Natural killer cell (primary cell): ENCODE data around the gene SULT4A1. TPM values are rescaled to one million over a fixed set of nuclear protein-coding genes. Genes with fewer than 3 reads are reported as not detected.

Experiments used
- ATAC-seq, 3 donors: fragments of 150-1000 bp in 2 of 3; fragments of 200-7000 bp in 1 of 3; cut with Tn5 transposase; 1 replicate in 1 of 3; 2 replicates in 2 of 3; pipeline ENCODE4 v1.10.0; 2021; ENCODE audit warnings: mild to moderate bottlenecking in 2 of 3, moderate library complexity in 2 of 3
- DNase-seq, 2 donors: peaks; one replicate each; pipeline versions ENCODE4 v3.0.0 to v3.0.0-alpha.2; 2013 to 2021; ENCODE audit warnings: mixed read lengths in 1 of 2
- H3K27ac ChIP-seq: one replicate; pipeline ENCODE4 v1.5.1; 2013; ENCODE audit warnings: mild to moderate bottlenecking, low read length
- H3K27me3 ChIP-seq: one replicate; pipeline ENCODE4 v1.6.1; 2013; ENCODE audit warnings: low read length; ENCODE audit not compliant: control insufficient read depth, insufficient read depth
- H3K36me3 ChIP-seq: one replicate; pipeline ENCODE4 v1.6.1; 2013; ENCODE audit warnings: low read length; ENCODE audit not compliant: control insufficient read depth, insufficient read depth
- H3K4me1 ChIP-seq: one replicate; pipeline ENCODE4 v1.6.1; 2013; ENCODE audit warnings: low read length; ENCODE audit not compliant: control insufficient read depth, insufficient read depth
- H3K4me3 ChIP-seq: one replicate; pipeline ENCODE4 v1.5.1; 2013; ENCODE audit warnings: low read length
- H3K9me3 ChIP-seq: one replicate; pipeline ENCODE4 v1.6.1; 2013; ENCODE audit warnings: low read length; ENCODE audit not compliant: control insufficient read depth, insufficient read depth
- H3K27ac Mint-ChIP-seq, 2 donors: one replicate each; pipeline ENCODE4 v1.8.0; 2022; ENCODE audit warnings: mild to moderate bottlenecking in 2 of 2, mixed read lengths in 2 of 2, moderate library complexity in 1 of 2
- H3K27me3 Mint-ChIP-seq, 2 donors: one replicate each; pipeline ENCODE4 v1.8.0; 2022; ENCODE audit warnings: low read depth in 2 of 2, mixed read lengths in 2 of 2
- H3K36me3 Mint-ChIP-seq: one replicate; pipeline ENCODE4 v1.8.0; 2022; ENCODE audit warnings: mixed read lengths
- H3K4me1 Mint-ChIP-seq, 2 donors: one replicate each; pipeline ENCODE4 v1.8.0; 2022; ENCODE audit warnings: mixed read lengths in 2 of 2
- H3K4me3 Mint-ChIP-seq: one replicate; pipeline ENCODE4 v1.8.0; 2022; ENCODE audit warnings: mild to moderate bottlenecking, moderate library complexity, mixed read lengths
- H3K9me3 Mint-ChIP-seq, 2 donors: one replicate each; pipeline ENCODE4 v1.8.0; 2022; ENCODE audit warnings: mixed read lengths in 2 of 2
- WGBS: methylation state at CpG from one replicate; pipeline ENCODE4 v1.1.7; 2013; ENCODE audit warnings: missing lambda C conversion rate; ENCODE audit not compliant: insufficient coverage; 5-methylcytosine and 5-hydroxymethylcytosine counted together
- intact Hi-C: fragments of 100-400 bp; cut with micrococcal nuclease; formaldehyde crosslinking; loops from one replicate; pipeline ENCODE4 v1.14.2; 2022
- total RNA-seq, 4 donors: library from RNA; stranded (reverse); fragments of 120-200 nt in 1 of 4; gene quantifications; one replicate each; pipeline versions ENCODE4 v1.2.3 to v1.2.4, GENCODE V29; 2013 to 2022
- TF ChIP-seq, protein P1 (sequence below): fragments of 200-600 bp; IDR thresholded peaks from one replicate; pipeline ENCODE4 v1.8.0; 2022; ENCODE audit warnings: antibody characterized with exemption

The SULT4A1 gene
- total RNA-seq, 3 donors from 2014 or later (not counting 1 experiment from before 2014, with no cell fraction given), result not detected

DNA sequence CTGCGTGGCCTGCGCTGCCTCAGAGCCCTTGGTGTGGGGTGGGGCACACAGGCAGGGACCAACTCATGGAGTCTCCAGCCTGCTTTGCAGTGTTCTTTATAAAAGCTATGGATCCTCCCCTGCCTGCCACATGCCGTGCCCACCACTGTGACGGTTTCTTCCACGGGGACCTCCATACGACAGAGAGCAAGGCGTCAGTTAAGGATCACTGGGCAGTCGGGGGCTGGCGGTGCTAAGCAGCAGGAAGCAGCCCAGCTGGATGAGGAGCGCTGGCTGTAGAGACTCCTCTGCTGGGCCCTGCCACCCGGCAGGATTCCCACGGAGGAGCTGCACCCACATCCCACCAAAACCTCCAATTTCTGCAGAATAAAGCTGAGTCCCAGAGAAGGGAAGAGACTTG is 27.1 kb downstream of the SULT4A1 start:
- no peak for ATAC-seq
- Mint-ChIP-seq H3K36me3 (no peaks in the 10 kb centered on the region), H3K27me3 (peaks cover 5 to 9% of the 10 kb centered on the region in 2 donors), H3K27ac (no peak overlapping the region), H3K4me3 (no peak overlapping the region), H3K4me1 (no peaks in the 10 kb centered on the region), H3K9me3 (no peaks in the 10 kb centered on the region)
- DNase-seq, result no peak
- Histone ChIP-seq H3K9me3 (no peaks in the 10 kb centered on the region), H3K4me1 (no peaks in the 10 kb centered on the region), H3K4me3 (no peak overlapping the region), H3K36me3 (no peaks in the 10 kb centered on the region), H3K27ac (no peak overlapping the region), H3K27me3 (no peaks in the 10 kb centered on the region)
- WGBS, result 68% methylated on average over 12 of the region's 12 CpGs
- intact Hi-C loops, result no loop called here
- TF ChIP-seq, protein P1, sequence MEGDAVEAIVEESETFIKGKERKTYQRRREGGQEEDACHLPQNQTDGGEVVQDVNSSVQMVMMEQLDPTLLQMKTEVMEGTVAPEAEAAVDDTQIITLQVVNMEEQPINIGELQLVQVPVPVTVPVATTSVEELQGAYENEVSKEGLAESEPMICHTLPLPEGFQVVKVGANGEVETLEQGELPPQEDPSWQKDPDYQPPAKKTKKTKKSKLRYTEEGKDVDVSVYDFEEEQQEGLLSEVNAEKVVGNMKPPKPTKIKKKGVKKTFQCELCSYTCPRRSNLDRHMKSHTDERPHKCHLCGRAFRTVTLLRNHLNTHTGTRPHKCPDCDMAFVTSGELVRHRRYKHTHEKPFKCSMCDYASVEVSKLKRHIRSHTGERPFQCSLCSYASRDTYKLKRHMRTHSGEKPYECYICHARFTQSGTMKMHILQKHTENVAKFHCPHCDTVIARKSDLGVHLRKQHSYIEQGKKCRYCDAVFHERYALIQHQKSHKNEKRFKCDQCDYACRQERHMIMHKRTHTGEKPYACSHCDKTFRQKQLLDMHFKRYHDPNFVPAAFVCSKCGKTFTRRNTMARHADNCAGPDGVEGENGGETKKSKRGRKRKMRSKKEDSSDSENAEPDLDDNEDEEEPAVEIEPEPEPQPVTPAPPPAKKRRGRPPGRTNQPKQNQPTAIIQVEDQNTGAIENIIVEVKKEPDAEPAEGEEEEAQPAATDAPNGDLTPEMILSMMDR, result no peak

DNA sequence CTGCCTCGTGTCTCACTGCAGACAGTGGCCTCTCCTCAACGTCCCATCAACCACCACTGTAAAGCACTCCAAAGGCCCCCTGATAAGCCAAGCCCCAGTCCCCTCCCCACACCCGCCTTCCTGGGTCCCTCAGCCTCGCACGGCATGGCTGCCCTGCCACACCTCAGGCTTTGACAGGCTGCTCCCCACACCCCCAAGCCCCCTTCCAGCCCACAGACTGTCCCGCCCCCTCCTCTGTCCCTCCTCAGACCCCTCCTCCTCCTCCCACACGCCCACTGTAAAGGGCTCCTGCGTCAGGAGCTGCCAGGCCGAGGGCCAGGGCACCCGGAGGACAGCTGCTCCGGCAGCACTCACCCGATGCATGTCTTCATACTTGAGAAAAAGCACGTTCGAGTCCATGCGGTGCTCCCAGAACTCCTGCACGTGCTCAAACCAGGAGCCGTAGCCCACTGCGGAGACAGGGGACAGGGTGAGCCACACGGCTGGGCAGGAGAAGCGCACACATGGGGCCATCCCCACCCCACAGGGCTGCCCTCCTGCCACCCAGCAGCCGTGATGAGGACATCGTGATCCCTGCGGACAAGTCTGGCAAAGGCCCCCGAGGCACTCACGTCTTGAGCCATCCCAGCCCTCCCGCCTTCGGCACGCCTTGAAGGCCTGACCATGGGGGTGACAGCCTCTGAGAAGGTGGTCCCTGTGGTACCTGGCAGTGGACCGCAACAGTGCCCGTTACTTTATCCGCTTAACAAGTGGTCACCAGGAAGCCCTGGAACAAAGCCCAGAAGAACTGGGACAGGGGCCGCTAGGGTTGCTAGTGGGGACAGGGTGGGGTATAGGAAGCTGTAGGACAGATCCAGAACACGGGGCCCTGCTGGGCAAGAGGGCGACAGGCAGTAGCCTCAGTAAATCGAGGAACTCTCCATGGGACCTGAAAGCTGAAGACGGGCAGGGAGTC is 28.8 kb downstream of the SULT4A1 start:
- no peaks in the 10 kb centered on the region for H3K36me3 Mint-ChIP-seq
- H3K27me3 Mint-ChIP-seq, result peaks cover 5 to 9% of the 10 kb centered on the region in 2 donors
- DNase-seq (no peak), ATAC-seq (no peak)
- no peaks in the 10 kb centered on the region for H3K4me1 Mint-ChIP-seq
- H3K4me3 Mint-ChIP-seq, result no peak overlapping the region
- intact Hi-C loops, result no loop called here
- H3K9me3 Mint-ChIP-seq, result no peaks in the 10 kb centered on the region
- Histone ChIP-seq H3K4me1 (no peaks in the 10 kb centered on the region), H3K9me3 (no peaks in the 10 kb centered on the region), H3K27me3 (no peaks in the 10 kb centered on the region), H3K27ac (no peak overlapping the region), H3K4me3 (no peak overlapping the region), H3K36me3 (no peaks in the 10 kb centered on the region)
- TF ChIP-seq, protein P1, result no peak
- WGBS, result 85% methylated on average over 36 of the region's 36 CpGs
- no peak overlapping the region for H3K27ac Mint-ChIP-seq

DNA sequence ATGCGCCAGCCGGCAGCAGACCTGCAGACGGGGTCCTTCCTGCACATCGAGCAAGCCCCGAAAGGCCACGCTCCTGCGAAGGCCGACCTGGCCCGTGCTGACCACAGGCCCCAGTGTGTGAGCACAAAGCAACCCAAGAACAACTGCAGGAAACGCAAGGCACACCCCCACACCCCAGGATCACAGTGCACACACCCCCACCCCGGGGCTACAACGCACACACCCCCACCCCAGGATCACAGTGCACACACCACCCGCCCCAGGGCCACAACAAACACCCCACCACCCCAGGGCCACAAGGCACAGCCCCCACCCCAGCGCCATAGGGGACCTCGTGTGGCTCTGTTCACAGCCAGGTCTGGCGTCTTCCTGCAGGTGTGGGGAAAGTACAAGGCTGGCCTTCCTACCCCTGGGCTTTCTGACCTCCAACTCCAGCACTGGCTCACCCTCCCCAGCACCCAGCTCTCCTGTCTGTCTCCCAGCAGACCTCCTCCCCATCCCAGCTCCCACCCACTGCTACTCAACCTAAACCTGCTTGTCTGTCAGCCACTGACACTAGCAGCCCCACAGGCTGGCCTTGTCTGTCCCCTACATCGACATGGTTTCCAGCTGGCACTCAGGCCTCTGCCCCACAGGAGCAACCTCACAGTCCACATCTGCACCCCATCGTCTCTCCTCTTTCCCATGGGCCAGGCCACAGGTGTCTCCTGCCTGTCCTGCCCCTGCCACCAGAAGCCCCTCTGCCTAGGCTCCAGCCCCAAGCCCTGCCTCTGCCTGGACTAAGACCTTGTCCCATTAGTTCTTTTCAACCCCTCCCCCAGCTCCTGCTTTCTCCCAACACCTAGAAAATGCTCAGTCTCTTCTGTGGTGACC is 29.7 kb downstream of the SULT4A1 start:
- Histone ChIP-seq H3K27ac (no peak overlapping the region), H3K4me1 (no peaks in the 10 kb centered on the region), H3K27me3 (no peaks in the 10 kb centered on the region), H3K9me3 (no peaks in the 10 kb centered on the region), H3K36me3 (no peaks in the 10 kb centered on the region), H3K4me3 (no peak overlapping the region)
- DNase-seq, result no peak
- TF ChIP-seq, protein P1, result no peak
- Mint-ChIP-seq H3K27ac (no peak overlapping the region), H3K27me3 (peaks cover 5 to 9% of the 10 kb centered on the region in 2 donors), H3K36me3 (no peaks in the 10 kb centered on the region), H3K4me3 (no peak overlapping the region), H3K4me1 (no peaks in the 10 kb centered on the region), H3K9me3 (no peaks in the 10 kb centered on the region)
- peak in 1 of 3 donors; percentile 25 for ATAC-seq
- intact Hi-C loops, result no loop called here
- WGBS, result 74% methylated on average over 18 of the region's 18 CpGs
